Prostate gland (tissue), 2 donors: Measurements from ENCODE around the gene C2CD4D. TPM values are rescaled to one million over a fixed set of nuclear protein-coding genes. Genes with fewer than 3 reads are reported as not detected.

ENCODE experiments used
- DNase-seq: peaks from one replicate; pipeline ENCODE4 v3.0.0-alpha.2; 2019; ENCODE audit warnings: low spot score
- H3K27ac ChIP-seq, 2 donors: fragments of 200-600 bp; sonication (generic); 2 replicates each; pipeline ENCODE4 v1.5.1; 2017 to 2019
- H3K27me3 ChIP-seq: fragments of 200-600 bp; sonication (generic); replicated peaks from 2 replicates; pipeline ENCODE4 v1.5.1; 2019; ENCODE audit not compliant: insufficient read depth
- H3K36me3 ChIP-seq, 2 donors: fragments of 200-600 bp; sonication (generic); 1 replicate in 1 of 2; 2 replicates in 1 of 2; pipeline versions ENCODE4 v1.5.1 to v1.8.1; 2017 to 2019
- H3K4me1 ChIP-seq: fragments of 200-600 bp; sonication (generic); replicated peaks from 2 replicates; pipeline ENCODE4 v1.5.1; 2019
- H3K4me3 ChIP-seq, 2 donors: fragments of 200-600 bp; sonication (generic); 2 replicates each; pipeline ENCODE4 v1.5.1; 2017 to 2019
- H3K9me3 ChIP-seq: fragments of 200-600 bp; sonication (generic); 2 replicates; pipeline ENCODE4 v1.5.1; 2017
- CTCF ChIP-seq, 4 experiments: fragments of 200-600 bp in 2 of 4; fragments of 450-650 bp in 2 of 4; sonication (generic) in 2 of 4; IDR thresholded peaks; 1 replicate in 3 of 4; 2 replicates in 1 of 4; pipeline ENCODE4 v1.5.1; 2016 to 2019; ENCODE audit warnings: antibody characterized with exemption in 4 of 4, mild to moderate bottlenecking in 2 of 4, moderate library complexity in 2 of 4
- POLR2A ChIP-seq: fragments of 450-650 bp; IDR thresholded peaks from one replicate; pipeline ENCODE4 v1.6.1; 2016; ENCODE audit warnings: antibody characterized with exemption, mild to moderate bottlenecking
- POLR2AphosphoS5 ChIP-seq: sonication (generic); formaldehyde crosslinking; IDR thresholded peaks from one replicate; pipeline ENCODE4 v1.6.1; 2017; ENCODE audit warnings: antibody characterized with exemption
- WGBS: methylation state at CpG from one replicate; pipeline ENCODE4 v1.1.5; 2018; 5-methylcytosine and 5-hydroxymethylcytosine counted together
- intact Hi-C: fragments of 100-400 bp; cut with DNase I; formaldehyde crosslinking; loops from one replicate; pipeline ENCODE4 v1.14.2; 2022
- total RNA-seq, 2 donors: library from RNA; depleted of rRNA; stranded (reverse); fragments of >200 nt; gene quantifications; one replicate each; pipeline ENCODE4 v1.1.0, GENCODE V29; 2016

The C2CD4D gene
- total RNA-seq, 2 donors from 2014 or later, result 2.0 to 2.8 TPM

GRCh38 chr1:151834239-151834638 lies 5.4 kb downstream of the C2CD4D start:
- Histone ChIP-seq H3K36me3 (no peaks in the 10 kb centered on the region), H3K27ac (no peak overlapping the region), H3K27me3 (no peaks in the 10 kb centered on the region), H3K4me1 (peaks cover 29% of the 10 kb centered on the region), H3K4me3 (no peak overlapping the region), H3K9me3 (no peaks in the 10 kb centered on the region)
- TF ChIP-seq POLR2A (no peak), CTCF (IDR thresholded peaks at IDR 0.05) (no peak), POLR2AphosphoS5 (no peak)
- intact Hi-C loops, result no loop called here
- no peak for DNase-seq
- 68% methylated on average over 3 of the region's 3 CpGs for WGBS

- Histone ChIP-seq H3K27me3 (no peaks in the 10 kb centered on the region), H3K4me1 (peaks cover 29% of the 10 kb centered on the region), H3K4me3 (no peak overlapping the region), H3K27ac (peak overlapping the region; percentile 63 to 89), H3K9me3 (no peaks in the 10 kb centered on the region), H3K36me3 (no peaks in the 10 kb centered on the region)
- intact Hi-C loops, result no loop called here
- WGBS, result 63% methylated on average over 8 of the region's 8 CpGs
- DNase-seq, result no peak
- TF ChIP-seq POLR2A, result no peak
- no peak for TF ChIP-seq CTCF (IDR thresholded peaks at IDR 0.05)
- no peak for TF ChIP-seq POLR2AphosphoS5
These were observed 6.3 kb downstream of the C2CD4D start for GRCh38 chr1:151833172-151833900.

- 32% methylated on average over 10 of the region's 10 CpGs for WGBS
- H3K4me3 ChIP-seq, result peak overlapping the region in 1 of 2 donors; percentile 3
- DNase-seq, result peak; percentile 98
- intact Hi-C loops, result no loop called here
- no peaks in the 10 kb centered on the region for H3K36me3 ChIP-seq
- H3K4me1 ChIP-seq, result peaks cover 27% of the 10 kb centered on the region
- H3K9me3 ChIP-seq, result no peaks in the 10 kb centered on the region
- TF ChIP-seq POLR2AphosphoS5, result peak; percentile 98
- TF ChIP-seq POLR2A, result no peak
- TF ChIP-seq CTCF (IDR thresholded peaks at IDR 0.05), result no peak
- H3K27me3 ChIP-seq, result no peaks in the 10 kb centered on the region
- H3K27ac ChIP-seq, result peak overlapping the region; percentile 89 to 90
These were observed 7.2 kb downstream of the C2CD4D start for GRCh38 chr1:151832318-151832980.

GRCh38 chr1:151831605-151832004 lies 8.0 kb downstream of the C2CD4D start, which contains the start of gene RORC:
Gene RORC, minus strand, starts transcription at chr1:151831802. Its CDS starts 38 bp downstream, at chr1:151831764.
- peak; percentile 83 for DNase-seq
- Histone ChIP-seq H3K4me3 (peak within 1 kb of the TSS; percentile 41 to 47), H3K36me3 (no peaks in the 10 kb centered on the region), H3K27ac (peak within 1 kb of the TSS; percentile 89 to 90), H3K4me1 (peaks cover 23% of the 10 kb centered on the region), H3K27me3 (no peaks in the 10 kb centered on the region), H3K9me3 (no peaks in the 10 kb centered on the region)
- TF ChIP-seq POLR2AphosphoS5 (peak; percentile 66), POLR2A (peak; percentile 72), CTCF (IDR thresholded peaks at IDR 0.05) (no peak)
- intact Hi-C loops, result no loop called here
- WGBS, result 41% methylated on average over 5 of the region's 5 CpGs

- Histone ChIP-seq H3K4me3 (peak overlapping the region; percentile 41 to 47), H3K9me3 (no peaks in the 10 kb centered on the region), H3K36me3 (no peaks in the 10 kb centered on the region), H3K4me1 (peaks cover 21% of the 10 kb centered on the region), H3K27ac (peak overlapping the region; percentile 89 to 90), H3K27me3 (no peaks in the 10 kb centered on the region)
- WGBS, result 22% methylated on average over 4 of the region's 4 CpGs
- TF ChIP-seq POLR2A (no peak), CTCF (IDR thresholded peaks at IDR 0.05) (no peak), POLR2AphosphoS5 (no peak)
- DNase-seq, result no peak
- intact Hi-C loops, result no loop called here
These were observed 8.4 kb downstream of the C2CD4D start for GRCh38 chr1:151831256-151831591.
